Hematopoietic multipotent progenitor cell (in vitro differentiated cells): Measurements from ENCODE around the gene FARS2. TPM values are rescaled to one million over a fixed set of nuclear protein-coding genes. Genes with fewer than 3 reads are reported as not detected.
"Not testable (repeated sequence)": the region's sequence is repeated elsewhere in the genome, so short reads cannot be mapped to it uniquely, and the experiment has no call there.

ENCODE experiments used
- DNase-seq, 3 donors: peaks; one replicate each; pipeline ENCODE4 v3.0.0-alpha.2; 2011 to 2015; ENCODE audit warnings: low read depth in 2 of 3, low spot score in 2 of 3
- total RNA-seq: library from RNA; depleted of rRNA; stranded (reverse); fragments of >200 nt; gene quantifications from one replicate; pipeline ENCODE4 v1.2.3, GENCODE V29; 2012

FARS2 gene
- total RNA-seq, 1 donor: 47.1 TPM

- no peak for DNase-seq
These were observed 392.5 kb downstream of the FARS2 start for GRCh38 chr6:5653801-5654200.

GRCh38 chr6:5656226-5656625, 394.9 kb downstream of the FARS2 start:
- no peak for DNase-seq

GRCh38 chr6:5656695-5657094, 395.4 kb downstream of the FARS2 start:
- DNase-seq: not testable (repeated sequence)

GRCh38 chr6:5657684-5658430, 396.5 kb downstream of the FARS2 start:
- no peak for DNase-seq

- DNase-seq: no peak
These were observed 398.2 kb downstream of the FARS2 start for GRCh38 chr6:5659467-5659866.

GRCh38 chr6:5660772-5661171, 399.5 kb downstream of the FARS2 start:
- no peak for DNase-seq

GRCh38 chr6:5662797-5663196, 401.5 kb downstream of the FARS2 start:
- no peak for DNase-seq

- DNase-seq: no peak
These were observed 401.9 kb downstream of the FARS2 start for GRCh38 chr6:5663259-5663658.

GRCh38 chr6:5663739-5664138, 402.4 kb downstream of the FARS2 start:
- no peak for DNase-seq

GRCh38 chr6:5664149-5664548, 402.8 kb downstream of the FARS2 start:
- no peak for DNase-seq

GRCh38 chr6:5665173-5665572, 403.9 kb downstream of the FARS2 start:
- no peak for DNase-seq

GRCh38 chr6:5665667-5666066, 404.4 kb downstream of the FARS2 start:
- DNase-seq: no peak

GRCh38 chr6:5666695-5667094, 405.4 kb downstream of the FARS2 start:
- no peak for DNase-seq

GRCh38 chr6:5667737-5668136, 406.4 kb downstream of the FARS2 start:
- DNase-seq: no peak

GRCh38 chr6:5670381-5670780, 409.1 kb downstream of the FARS2 start:
- DNase-seq: no peak

- DNase-seq: peak in 2 of 3 donors; percentile 32 to 69
These were observed 409.7 kb downstream of the FARS2 start for GRCh38 chr6:5670811-5671561.

GRCh38 chr6:5671601-5672559, 410.6 kb downstream of the FARS2 start:
- DNase-seq: peak in 2 of 3 donors; percentile 21 to 41

- peak in 2 of 3 donors; percentile 60 to 72 for DNase-seq
These were observed 411.3 kb downstream of the FARS2 start for GRCh38 chr6:5672581-5673011.

- DNase-seq: no peak
These were observed 411.9 kb downstream of the FARS2 start for GRCh38 chr6:5673019-5673790.

GRCh38 chr6:5674141-5674540, 412.8 kb downstream of the FARS2 start:
- DNase-seq: no peak
